Duodenal mucosa (tissue), 2 donors: Measurements from ENCODE around the gene INAFM2.

Experiments
- H3K27ac ChIP-seq: one replicate; pipeline ENCODE4 v1.7.0; 2013; ENCODE audit warnings: low read depth, low read length
- H3K27me3 ChIP-seq, 2 donors: one replicate each; pipeline ENCODE4 v1.7.0; 2013; ENCODE audit warnings: low read length in 2 of 2, control low read depth in 1 of 2; ENCODE audit not compliant: insufficient read depth in 2 of 2, control insufficient read depth in 1 of 2
- H3K36me3 ChIP-seq, 2 donors: one replicate each; pipeline ENCODE4 v1.7.0; 2013; ENCODE audit warnings: low read length in 2 of 2, control low read depth in 1 of 2; ENCODE audit not compliant: insufficient read depth in 2 of 2, control insufficient read depth in 1 of 2
- H3K4me1 ChIP-seq, 2 donors: one replicate each; pipeline ENCODE4 v1.7.0; 2013; ENCODE audit warnings: low read length in 2 of 2, control low read depth in 1 of 2; ENCODE audit not compliant: insufficient read depth in 2 of 2, control insufficient read depth in 1 of 2
- H3K4me3 ChIP-seq, 2 donors: one replicate each; pipeline ENCODE4 v1.7.0; 2013; ENCODE audit warnings: low read length in 2 of 2, low read depth in 1 of 2
- H3K9ac ChIP-seq, 2 donors: one replicate each; pipeline ENCODE4 v1.7.0; 2013; ENCODE audit warnings: low read length in 2 of 2, low read depth in 1 of 2
- H3K9me3 ChIP-seq, 2 donors: one replicate each; pipeline ENCODE4 v1.7.0; 2013; ENCODE audit warnings: low read length in 2 of 2, control low read depth in 1 of 2; ENCODE audit not compliant: control insufficient read depth in 1 of 2

INAFM2 gene

GRCh38 chr15:40295877-40296560 lies 27.5 kb upstream of the INAFM2 start:
- H3K36me3 ChIP-seq: peaks cover 0 to 17% of the 10 kb centered on the region in 2 donors
- no peak overlapping the region for H3K27ac ChIP-seq
- H3K9me3 ChIP-seq: no peaks in the 10 kb centered on the region
- peaks cover 3 to 12% of the 10 kb centered on the region in 2 donors for H3K27me3 ChIP-seq
- no peak overlapping the region for H3K9ac ChIP-seq
- no peak overlapping the region for H3K4me3 ChIP-seq
- H3K4me1 ChIP-seq: peaks cover 0 to 5% of the 10 kb centered on the region in 2 donors

GRCh38 chr15:40296561-40297230 lies 26.8 kb upstream of the INAFM2 start:
- Histone ChIP-seq H3K9ac (no peak overlapping the region), H3K27me3 (peaks cover 3 to 12% of the 10 kb centered on the region in 2 donors), H3K4me3 (no peak overlapping the region), H3K27ac (no peak overlapping the region), H3K4me1 (peaks cover 0 to under 1% of the 10 kb centered on the region in 2 donors), H3K36me3 (peaks cover 0 to 16% of the 10 kb centered on the region in 2 donors), H3K9me3 (no peaks in the 10 kb centered on the region)

GRCh38 chr15:40297356-40297755 lies 26.1 kb upstream of the INAFM2 start:
- H3K4me1 ChIP-seq: no peaks in the 10 kb centered on the region
- H3K27me3 ChIP-seq: peaks cover 3 to 5% of the 10 kb centered on the region in 2 donors
- no peak overlapping the region for H3K27ac ChIP-seq
- H3K36me3 ChIP-seq: peaks cover 0 to 15% of the 10 kb centered on the region in 2 donors
- H3K9me3 ChIP-seq: no peaks in the 10 kb centered on the region
- no peak overlapping the region for H3K4me3 ChIP-seq
- no peak overlapping the region for H3K9ac ChIP-seq

GRCh38 chr15:40298216-40298935 lies 25.1 kb upstream of the INAFM2 start:
- Histone ChIP-seq H3K27ac (no peak overlapping the region), H3K9me3 (no peaks in the 10 kb centered on the region), H3K36me3 (peaks cover 0 to 19% of the 10 kb centered on the region in 2 donors), H3K4me1 (no peaks in the 10 kb centered on the region), H3K27me3 (peaks cover 0 to 3% of the 10 kb centered on the region in 2 donors), H3K4me3 (no peak overlapping the region), H3K9ac (no peak overlapping the region)

- Histone ChIP-seq H3K27ac (no peak overlapping the region), H3K4me3 (no peak overlapping the region), H3K36me3 (peaks cover 0 to 14% of the 10 kb centered on the region in 2 donors), H3K9ac (no peak overlapping the region), H3K27me3 (peaks cover 0 to 3% of the 10 kb centered on the region in 2 donors), H3K9me3 (no peaks in the 10 kb centered on the region), H3K4me1 (no peaks in the 10 kb centered on the region)
Measured at GRCh38 chr15:40300367-40300766, 23.1 kb upstream of the INAFM2 start.

GRCh38 chr15:40300771-40301170 lies 22.7 kb upstream of the INAFM2 start:
- Histone ChIP-seq H3K9me3 (no peaks in the 10 kb centered on the region), H3K27me3 (peaks cover 0 to 3% of the 10 kb centered on the region in 2 donors), H3K36me3 (peaks cover 0 to 14% of the 10 kb centered on the region in 2 donors), H3K4me3 (no peak overlapping the region), H3K9ac (no peak overlapping the region), H3K4me1 (peaks cover 0 to 3% of the 10 kb centered on the region in 2 donors), H3K27ac (no peak overlapping the region)

GRCh38 chr15:40301467-40302179 lies 21.9 kb upstream of the INAFM2 start:
- Histone ChIP-seq H3K27me3 (peaks cover 0 to 3% of the 10 kb centered on the region in 2 donors), H3K4me1 (peaks cover 0 to 11% of the 10 kb centered on the region in 2 donors), H3K9me3 (no peaks in the 10 kb centered on the region), H3K4me3 (no peak overlapping the region), H3K36me3 (peaks cover 0 to 13% of the 10 kb centered on the region in 2 donors), H3K27ac (no peak overlapping the region), H3K9ac (no peak overlapping the region)

DNA sequence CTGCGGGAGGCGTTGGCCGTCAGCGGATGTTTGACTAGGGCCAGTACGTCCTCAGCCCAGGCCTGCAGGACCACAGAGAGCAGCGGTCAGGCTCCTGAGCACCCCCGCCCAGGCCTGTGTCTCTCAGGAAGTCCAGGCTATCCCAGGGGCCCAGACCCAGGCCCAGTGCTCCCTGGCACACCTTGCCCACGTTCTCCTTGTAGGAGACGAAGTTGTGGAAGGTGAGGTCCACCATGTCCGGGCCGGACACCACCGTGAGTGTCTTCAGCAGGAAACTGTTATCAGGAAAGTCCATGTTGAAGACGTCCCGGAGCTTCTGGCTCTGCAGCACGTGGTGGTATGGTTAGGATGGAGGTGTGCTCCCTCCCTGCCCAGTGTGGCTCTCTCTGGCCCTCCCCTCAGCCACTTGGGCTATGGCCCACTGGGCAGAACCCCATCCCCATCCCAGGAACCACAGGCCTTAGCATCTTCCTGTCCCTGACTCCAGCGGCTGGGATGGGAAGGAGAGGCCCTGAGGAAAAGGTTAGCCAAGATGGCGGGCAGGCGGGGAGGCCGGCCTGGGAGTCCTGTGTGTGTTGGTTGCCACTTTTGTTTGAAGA lies 21.1 kb upstream of the INAFM2 start:
- Histone ChIP-seq H3K4me3 (no peak overlapping the region), H3K4me1 (peaks cover 0 to 11% of the 10 kb centered on the region in 2 donors), H3K36me3 (peaks cover 0 to 11% of the 10 kb centered on the region in 2 donors), H3K27ac (no peak overlapping the region), H3K9me3 (no peaks in the 10 kb centered on the region), H3K27me3 (no peaks in the 10 kb centered on the region), H3K9ac (no peak overlapping the region)

DNA sequence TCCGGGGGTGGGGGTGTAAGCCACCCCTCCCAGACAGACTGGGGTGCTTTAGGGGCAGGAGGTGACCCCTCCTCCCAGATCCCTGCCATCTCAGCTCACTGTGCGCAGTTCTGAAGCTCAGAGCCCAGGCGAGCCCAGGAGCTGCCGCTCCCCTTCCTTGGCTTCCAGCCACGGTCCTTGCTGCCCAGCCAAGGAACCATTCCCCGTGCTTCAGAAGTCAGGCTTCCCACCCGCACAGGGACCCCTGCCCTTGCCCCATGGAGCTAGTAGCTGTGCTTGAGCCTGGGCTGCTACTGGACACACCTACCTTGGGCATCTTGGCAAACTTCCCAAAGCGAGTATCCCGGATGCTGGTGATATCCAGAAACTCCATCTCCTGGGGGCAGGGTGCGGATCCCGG lies 20.5 kb upstream of the INAFM2 start:
- Histone ChIP-seq H3K9me3 (no peaks in the 10 kb centered on the region), H3K4me3 (no peak overlapping the region), H3K9ac (no peak overlapping the region), H3K4me1 (peaks cover 0 to 11% of the 10 kb centered on the region in 2 donors), H3K36me3 (peaks cover 0 to 11% of the 10 kb centered on the region in 2 donors), H3K27me3 (no peaks in the 10 kb centered on the region), H3K27ac (no peak overlapping the region)
